ENCODE results near the gene TUFM.
"Not testable (repeated sequence)": the region's sequence is repeated elsewhere in the genome, so short reads cannot be mapped to it uniquely, and the experiment has no call there.

DNA sequence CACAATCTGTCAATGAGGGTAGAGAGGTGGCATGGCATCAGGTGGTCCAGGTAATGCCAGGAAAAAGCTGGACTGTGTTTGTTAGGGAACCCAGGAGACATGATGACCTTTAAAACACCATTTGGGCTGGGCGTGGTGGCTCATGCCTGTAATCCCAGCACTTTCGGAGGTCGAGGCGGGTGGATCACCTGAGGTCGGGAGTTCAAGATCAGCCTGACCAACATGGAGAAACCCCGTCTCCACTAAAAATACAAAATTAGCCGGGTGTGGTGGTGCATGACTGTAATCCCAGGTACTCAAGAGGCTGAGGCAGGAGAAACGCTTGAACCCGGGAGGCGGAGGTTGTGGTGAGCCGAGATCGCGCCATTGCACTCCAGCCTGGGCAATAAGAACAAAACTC lies 25.6 kb downstream of the TUFM start:
- TF ChIP-seq, protein P1, sequence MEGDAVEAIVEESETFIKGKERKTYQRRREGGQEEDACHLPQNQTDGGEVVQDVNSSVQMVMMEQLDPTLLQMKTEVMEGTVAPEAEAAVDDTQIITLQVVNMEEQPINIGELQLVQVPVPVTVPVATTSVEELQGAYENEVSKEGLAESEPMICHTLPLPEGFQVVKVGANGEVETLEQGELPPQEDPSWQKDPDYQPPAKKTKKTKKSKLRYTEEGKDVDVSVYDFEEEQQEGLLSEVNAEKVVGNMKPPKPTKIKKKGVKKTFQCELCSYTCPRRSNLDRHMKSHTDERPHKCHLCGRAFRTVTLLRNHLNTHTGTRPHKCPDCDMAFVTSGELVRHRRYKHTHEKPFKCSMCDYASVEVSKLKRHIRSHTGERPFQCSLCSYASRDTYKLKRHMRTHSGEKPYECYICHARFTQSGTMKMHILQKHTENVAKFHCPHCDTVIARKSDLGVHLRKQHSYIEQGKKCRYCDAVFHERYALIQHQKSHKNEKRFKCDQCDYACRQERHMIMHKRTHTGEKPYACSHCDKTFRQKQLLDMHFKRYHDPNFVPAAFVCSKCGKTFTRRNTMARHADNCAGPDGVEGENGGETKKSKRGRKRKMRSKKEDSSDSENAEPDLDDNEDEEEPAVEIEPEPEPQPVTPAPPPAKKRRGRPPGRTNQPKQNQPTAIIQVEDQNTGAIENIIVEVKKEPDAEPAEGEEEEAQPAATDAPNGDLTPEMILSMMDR (conservative IDR thresholded peaks at IDR 0.05 in 1 of 2, IDR thresholded peaks at IDR 0.05 in 1 of 2; ENCODE audit: extremely low read depth in 1 of 2, insufficient read depth in 1 of 2, low read depth in 1 of 2, low read length in 2 of 2), result not testable (repeated sequence)
- not testable (repeated sequence) for TF ChIP-seq EZH2 (IDR thresholded peaks at IDR 0.05; ENCODE audit: borderline replicate concordance, low read length)
